KMS-11 (cell line): ENCODE measurements around the gene DYRK1A.
A peak's percentile ranks its signal among the peaks of the same experiment; 100 is the strongest.

Source experiments
- H2AFZ ChIP-seq: fragments of 200-600 bp; sonication (generic); 2 replicates; pipeline ENCODE4 v1.6.1; 2016; ENCODE audit warnings: antibody characterized with exemption, mixed run types, low read depth
- H3K27ac ChIP-seq: fragments of 200-600 bp; sonication (generic); 2 replicates; pipeline ENCODE4 v1.6.1; 2016; ENCODE audit warnings: mild to moderate bottlenecking, mixed run types
- H3K27me3 ChIP-seq: fragments of 200-600 bp; sonication (generic); 2 replicates; pipeline ENCODE4 v1.6.1; 2017; ENCODE audit warnings: mild to moderate bottlenecking, low read depth, mixed run types, moderate library complexity; ENCODE audit not compliant: insufficient read depth
- H3K36me3 ChIP-seq: fragments of 200-600 bp; sonication (generic); 2 replicates; pipeline ENCODE4 v1.6.1; 2017; ENCODE audit warnings: mild to moderate bottlenecking, mixed run types; ENCODE audit not compliant: insufficient read depth
- H3K4me1 ChIP-seq: fragments of 200-600 bp; sonication (generic); 2 replicates; pipeline ENCODE4 v1.6.1; 2016; ENCODE audit warnings: mild to moderate bottlenecking, low read depth, mixed run types; ENCODE audit not compliant: poor library complexity, severe bottlenecking
- H3K4me2 ChIP-seq: fragments of 200-600 bp; sonication (generic); 2 replicates; pipeline ENCODE4 v1.7.0; 2016; ENCODE audit warnings: mild to moderate bottlenecking, mixed run types
- H3K4me3 ChIP-seq: fragments of 200-600 bp; sonication (generic); IDR thresholded peaks from 2 replicates; pipeline ENCODE4 v1.6.1; 2017; ENCODE audit warnings: low read depth, low read length, mixed read lengths; ENCODE audit not compliant: insufficient read depth
- H3K79me2 ChIP-seq: fragments of 200-600 bp; sonication (generic); 2 replicates; pipeline ENCODE4 v1.6.1; 2016; ENCODE audit warnings: low read depth, mixed run types; ENCODE audit not compliant: insufficient read depth
- H3K9ac ChIP-seq: fragments of 200-600 bp; sonication (generic); 2 replicates; pipeline ENCODE4 v1.6.1; 2016; ENCODE audit warnings: mild to moderate bottlenecking, mixed run types
- H4K20me1 ChIP-seq: fragments of 200-600 bp; sonication (generic); 2 replicates; pipeline ENCODE4 v1.6.1; 2016; ENCODE audit warnings: mild to moderate bottlenecking, mixed run types; ENCODE audit not compliant: insufficient read depth
- CTCF ChIP-seq: fragments of 200-600 bp; sonication (generic); conservative IDR thresholded peaks from 2 replicates; pipeline ENCODE4 v1.6.1; 2017; ENCODE audit warnings: low read depth, mild to moderate bottlenecking, antibody characterized with exemption, low read length, moderate library complexity, mixed read lengths

DYRK1A gene

GRCh38 chr21:37554661-37555379, 188.2 kb downstream of the DYRK1A start:
- Histone ChIP-seq H3K27me3 (no peaks in the 10 kb centered on the region), H3K36me3 (no peaks in the 10 kb centered on the region), H3K9ac (no peak overlapping the region), H3K4me3 (no peak overlapping the region), H3K4me2 (no peak overlapping the region), H2AFZ (no peak overlapping the region), H3K79me2 (no peaks in the 10 kb centered on the region), H4K20me1 (no peaks in the 10 kb centered on the region), H3K4me1 (peaks cover 8% of the 10 kb centered on the region), H3K27ac (no peak overlapping the region)
- no peak for TF ChIP-seq CTCF

GRCh38 chr21:37555672-37556261, 189.2 kb downstream of the DYRK1A start:
- Histone ChIP-seq H3K4me1 (peaks cover 8% of the 10 kb centered on the region), H3K79me2 (no peaks in the 10 kb centered on the region), H3K27me3 (no peaks in the 10 kb centered on the region), H2AFZ (no peak overlapping the region), H3K36me3 (no peaks in the 10 kb centered on the region), H3K27ac (no peak overlapping the region), H3K9ac (no peak overlapping the region), H4K20me1 (no peaks in the 10 kb centered on the region), H3K4me2 (no peak overlapping the region), H3K4me3 (no peak overlapping the region)
- no peak for TF ChIP-seq CTCF

GRCh38 chr21:37557261-37557950, 190.8 kb downstream of the DYRK1A start:
- Histone ChIP-seq H3K27ac (no peak overlapping the region), H3K36me3 (no peaks in the 10 kb centered on the region), H4K20me1 (no peaks in the 10 kb centered on the region), H3K79me2 (peaks cover 11% of the 10 kb centered on the region; the same call in 1 of the 2 replicates), H3K4me1 (peaks cover 8% of the 10 kb centered on the region), H3K4me3 (no peak overlapping the region), H3K27me3 (no peaks in the 10 kb centered on the region), H3K4me2 (peak overlapping the region; percentile 23; the same call in 1 of the 2 replicates), H2AFZ (no peak overlapping the region), H3K9ac (no peak overlapping the region)
- no peak for TF ChIP-seq CTCF

GRCh38 chr21:37558676-37559211, 192.2 kb downstream of the DYRK1A start:
- H3K27me3 ChIP-seq: no peaks in the 10 kb centered on the region
- no peak overlapping the region for H2AFZ ChIP-seq
- no peak overlapping the region for H3K9ac ChIP-seq
- H3K27ac ChIP-seq: no peak overlapping the region
- no peak overlapping the region for H3K4me2 ChIP-seq
- H3K4me1 ChIP-seq: peaks cover 15% of the 10 kb centered on the region
- peaks cover 23% of the 10 kb centered on the region; the same call in 1 of the 2 replicates for H3K79me2 ChIP-seq
- no peaks in the 10 kb centered on the region for H3K36me3 ChIP-seq
- no peak for TF ChIP-seq CTCF
- no peaks in the 10 kb centered on the region for H4K20me1 ChIP-seq
- no peak overlapping the region for H3K4me3 ChIP-seq
